Stimulated activated CD8-positive, alpha-beta memory T cell treated with anti-CD3 and anti-CD28 coated beads, Interleukin-4, amount 100 ng/mL, for 48 hours (primary cell): ENCODE measurements around the gene ATP6V0D1.
"Not testable (repeated sequence)": the region's sequence is repeated elsewhere in the genome, so short reads cannot be mapped to it uniquely, and the experiment has no call there.

Source experiments
- DNase-seq: peaks from one replicate; pipeline ENCODE4 v3.0.0-alpha.2; 2020

Gene ATP6V0D1

GRCh38 chr16:67480833-67481560, at the start of gene ATP6V0D1:
ATP6V0D1 (minus strand) TSS chr16:67481157; CDS start chr16:67481086, 71 bp downstream.
- peak; percentile 99 for DNase-seq

DNA sequence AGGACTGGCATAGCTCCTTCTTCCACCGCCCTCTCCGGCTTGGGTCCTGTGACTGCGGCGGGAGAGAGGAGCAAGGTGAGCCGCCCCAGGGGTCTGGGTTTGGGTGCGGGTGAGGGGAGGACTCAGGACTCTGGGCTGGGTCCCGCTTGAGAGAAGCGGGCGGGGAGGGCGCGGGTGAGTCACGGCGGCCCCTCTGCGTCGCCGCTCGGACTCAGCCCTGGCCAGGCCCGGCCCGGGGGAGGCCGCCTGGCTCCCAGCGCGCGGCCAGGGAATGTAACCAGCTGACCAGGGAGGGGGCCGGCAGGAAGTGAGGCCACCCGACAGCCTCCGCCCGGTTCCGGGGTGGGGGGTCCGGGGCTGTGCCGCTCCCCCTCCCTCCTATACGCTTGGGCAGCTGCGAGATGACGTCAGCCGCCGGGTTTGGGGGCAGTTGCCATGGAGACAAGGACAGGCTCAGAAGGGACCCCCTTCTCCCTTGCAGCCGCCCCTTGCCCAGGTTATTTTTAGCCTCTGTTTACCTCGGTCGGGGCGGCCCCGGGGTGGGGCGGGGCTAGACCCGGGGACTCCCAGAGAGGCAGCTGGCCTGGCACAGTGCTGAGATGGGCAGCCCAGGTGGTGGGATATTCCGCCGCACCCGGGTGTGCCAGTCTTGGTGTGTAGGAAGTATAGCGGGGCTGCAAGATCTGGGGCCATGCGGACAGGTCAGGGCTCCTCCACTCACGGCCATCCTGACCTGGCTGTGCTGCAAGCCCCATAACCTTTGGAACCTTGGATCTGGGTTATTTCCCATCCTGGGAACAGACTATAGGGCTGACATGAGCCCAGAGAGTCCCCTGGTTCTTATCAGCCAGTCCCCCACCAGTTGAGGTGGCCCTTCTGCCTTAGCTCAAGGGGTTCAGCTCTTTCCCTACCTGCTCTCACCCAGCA, 49.3 kb upstream of the ATP6V0D1 start:
- DNase-seq: no peak

DNA sequence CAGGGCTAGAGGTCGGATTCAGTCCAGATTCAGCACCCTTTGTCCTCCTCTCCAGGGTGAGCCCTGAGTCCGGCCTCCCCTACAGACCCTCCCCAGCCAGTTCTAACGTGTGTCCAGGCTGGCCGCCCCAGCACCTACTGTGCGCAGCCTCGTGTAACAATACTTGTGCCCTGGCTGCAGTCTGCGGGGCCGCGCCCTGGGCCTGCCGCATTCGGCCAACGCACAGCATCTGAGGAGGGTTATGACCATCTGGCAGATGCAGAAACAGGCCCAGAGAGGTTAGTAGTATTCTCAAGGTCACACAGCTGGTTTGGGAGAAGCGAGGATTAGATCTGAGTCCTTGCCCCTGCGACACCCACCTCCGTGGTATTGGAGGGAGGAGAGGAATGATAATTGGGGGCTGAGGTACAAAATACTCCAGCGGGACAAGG, 48.6 kb upstream of the ATP6V0D1 start:
- DNase-seq: no peak

GRCh38 chr16:67528870-67529581, 48.1 kb upstream of the ATP6V0D1 start:
- DNase-seq: peak; percentile 51

GRCh38 chr16:67528222-67528869, 47.4 kb upstream of the ATP6V0D1 start, which contains the start of gene RIPOR1:
RIPOR1 (plus strand) TSS chr16:67528829; CDS start chr16:67538447, 9,618 bp downstream.
- DNase-seq: peak; percentile 63

DNA sequence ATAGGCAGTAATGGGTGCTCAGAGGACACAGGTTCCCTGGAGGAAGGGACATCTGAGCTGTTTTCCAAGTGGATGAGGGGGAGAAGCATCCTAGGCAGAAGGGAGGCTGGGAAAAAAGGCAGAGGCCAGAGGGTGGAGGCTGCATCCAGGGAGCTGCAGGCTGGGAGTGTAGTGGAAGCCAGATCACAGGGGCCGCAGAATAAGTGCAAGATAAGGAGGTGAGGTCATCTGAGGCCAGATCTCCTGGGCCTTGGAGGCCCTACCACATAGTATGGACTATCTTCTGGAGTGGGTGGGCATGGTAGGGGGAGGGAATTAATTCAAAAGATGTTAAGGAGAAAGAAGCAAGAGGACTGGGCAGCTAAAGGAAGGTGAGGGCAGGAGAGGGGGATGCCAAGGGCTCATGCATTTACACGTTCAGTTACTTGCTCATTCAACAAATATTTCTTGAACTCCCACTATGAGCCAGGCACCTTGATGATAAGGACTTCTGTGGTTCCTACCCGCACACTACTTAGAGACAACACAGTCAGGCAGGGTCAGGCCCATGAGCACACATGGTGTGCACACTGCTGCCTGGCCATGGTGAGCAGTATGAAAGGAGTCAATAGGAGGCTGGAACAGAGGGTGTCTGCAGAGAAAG, 45.3 kb upstream of the ATP6V0D1 start:
- DNase-seq: no peak

GRCh38 chr16:67525176-67525860, 44.4 kb upstream of the ATP6V0D1 start:
- no peak for DNase-seq

DNA sequence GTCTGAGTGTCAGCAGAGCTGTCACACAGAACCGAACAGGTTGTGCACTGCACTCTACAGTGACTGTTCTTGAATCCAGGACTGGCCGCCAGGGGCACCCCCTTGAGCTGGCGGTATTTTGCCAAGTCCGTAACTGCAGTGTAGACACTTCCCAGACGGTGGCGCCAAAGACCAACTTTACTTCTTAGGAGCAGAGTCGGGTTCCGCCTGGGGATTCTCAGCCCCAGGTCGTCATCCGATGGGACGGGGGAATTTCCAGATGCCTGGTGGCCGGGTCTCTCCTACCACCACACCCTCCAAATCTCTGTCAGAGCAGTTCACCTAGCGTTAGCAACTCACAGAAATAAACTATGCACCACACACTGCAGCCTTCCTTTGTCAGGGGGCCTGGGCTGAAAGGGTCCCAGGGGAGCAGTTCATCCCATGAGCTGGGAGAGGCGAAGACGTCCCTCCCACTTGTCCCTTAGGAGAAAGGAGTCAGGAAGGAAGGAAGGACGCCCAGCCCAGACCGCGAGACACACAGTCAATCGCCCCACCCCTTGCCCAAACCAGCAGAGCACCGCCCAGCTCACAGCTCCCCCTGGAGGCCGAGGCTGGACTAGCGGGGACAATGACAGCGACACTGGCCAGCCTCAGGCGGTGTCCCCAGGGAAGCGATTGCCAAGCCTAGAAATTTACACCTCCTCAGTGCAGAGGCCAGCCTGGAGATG, 40.3 kb upstream of the ATP6V0D1 start:
- DNase-seq: peak; percentile 99

DNA sequence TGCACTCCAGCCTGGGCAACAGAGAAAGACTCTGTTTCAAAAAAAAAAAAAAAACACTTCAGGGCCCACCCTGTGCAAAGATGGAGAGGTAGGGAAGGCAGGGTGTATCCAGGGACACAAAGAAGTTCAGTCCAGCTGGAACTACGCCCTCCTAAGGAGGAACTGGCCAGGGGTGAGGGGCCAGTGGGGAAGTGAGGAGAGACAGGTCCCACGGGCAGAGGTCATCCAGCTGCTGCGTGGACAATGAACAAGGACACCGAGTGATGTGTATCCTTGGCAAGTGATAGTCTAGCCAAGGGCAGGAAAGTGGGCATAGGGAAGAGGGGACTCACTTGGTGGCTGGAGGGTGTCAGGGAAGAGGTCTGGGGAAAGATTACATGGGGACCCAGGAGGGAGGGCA, 38.3 kb upstream of the ATP6V0D1 start:
- DNase-seq: no peak

DNA sequence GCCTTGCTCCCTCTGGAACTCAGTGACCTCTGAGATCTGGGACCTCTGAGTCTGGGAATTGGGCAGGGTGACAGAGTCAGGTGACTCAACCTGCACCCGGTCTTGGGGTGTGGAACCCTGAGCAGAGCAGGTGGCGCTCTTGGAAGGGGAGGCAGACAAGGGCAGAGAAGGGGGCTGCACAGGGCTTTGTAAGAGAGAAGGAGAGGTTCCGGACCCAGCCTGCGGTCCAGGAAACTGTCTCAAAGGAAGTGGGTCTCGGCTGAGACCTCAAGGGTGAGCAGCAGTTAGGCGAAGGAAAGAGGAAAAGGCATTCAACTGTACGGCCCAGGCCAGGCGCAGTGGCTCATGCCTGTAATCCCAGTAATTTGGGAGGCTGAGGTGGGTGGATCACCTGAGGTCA, 37.7 kb upstream of the ATP6V0D1 start:
- no peak for DNase-seq

GRCh38 chr16:67517661-67518423, 36.9 kb upstream of the ATP6V0D1 start:
- no peak for DNase-seq

GRCh38 chr16:67517155-67517445, 36.1 kb upstream of the ATP6V0D1 start:
- no peak for DNase-seq

- no peak for DNase-seq
Measured at GRCh38 chr16:67516296-67517154, 35.6 kb upstream of the ATP6V0D1 start.

DNA sequence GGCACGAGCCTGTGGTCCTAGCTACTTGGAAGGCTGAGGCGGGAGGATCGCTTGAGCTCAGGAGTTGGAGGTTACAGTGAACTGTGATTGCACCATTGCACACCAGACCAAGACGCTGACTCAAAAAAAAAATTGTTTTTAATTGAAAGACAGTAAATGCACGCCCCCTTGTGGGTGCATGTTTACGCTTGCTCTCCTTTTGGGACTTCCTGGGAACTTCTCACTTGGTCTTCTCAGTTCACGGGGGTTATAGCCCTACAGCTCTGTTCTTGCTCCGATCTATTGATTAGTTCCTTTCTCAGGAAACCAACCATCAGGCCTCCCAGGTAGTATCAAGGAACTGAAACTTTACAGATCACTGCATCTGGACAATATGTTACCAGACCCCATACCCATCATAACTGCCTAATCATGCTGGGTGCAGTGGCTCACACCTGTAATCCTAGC, 33.4 kb upstream of the ATP6V0D1 start:
- DNase-seq: peak; percentile 86

GRCh38 chr16:67513892-67514291, 32.9 kb upstream of the ATP6V0D1 start:
- DNase-seq: not testable (repeated sequence)

DNA sequence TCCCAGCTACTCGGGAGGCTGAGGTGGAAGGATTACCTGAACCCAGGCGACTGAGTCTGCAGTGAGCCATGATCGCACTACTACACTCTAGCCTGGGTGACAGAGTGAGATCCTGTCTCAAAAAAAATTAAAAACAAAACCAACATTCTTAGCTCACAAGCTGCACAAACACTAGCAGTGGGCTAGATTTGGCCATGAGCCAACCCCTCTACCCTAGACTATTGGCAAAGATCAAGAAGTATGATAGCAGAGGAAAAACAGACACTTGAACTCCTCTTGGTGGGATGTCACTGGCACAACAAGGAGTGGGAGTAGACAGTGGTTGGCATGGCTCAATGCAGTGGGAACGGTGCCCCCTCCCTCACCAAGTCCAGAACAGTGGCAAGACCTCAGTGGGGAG, 28.1 kb upstream of the ATP6V0D1 start:
- DNase-seq: no peak

DNA sequence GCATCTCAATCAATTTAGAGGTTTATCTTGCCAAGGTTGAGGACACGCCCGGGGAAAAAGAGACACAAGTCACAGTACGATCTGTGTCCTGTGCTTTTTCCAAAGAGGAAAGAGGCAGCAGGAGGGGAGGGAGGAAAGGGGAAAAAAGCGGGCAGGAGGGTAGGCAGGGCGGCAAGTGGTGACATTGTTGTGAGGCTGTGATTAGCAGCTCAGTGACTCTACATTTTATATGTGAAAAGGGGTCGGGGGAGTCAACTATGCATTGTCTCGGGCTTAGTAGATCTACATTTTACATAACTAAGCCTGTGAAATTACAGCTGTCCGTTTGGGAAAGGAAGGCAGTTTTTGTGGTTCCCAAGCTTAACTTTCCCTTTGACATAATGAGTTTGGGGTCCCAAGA, 25.5 kb upstream of the ATP6V0D1 start:
- DNase-seq: no peak

DNA sequence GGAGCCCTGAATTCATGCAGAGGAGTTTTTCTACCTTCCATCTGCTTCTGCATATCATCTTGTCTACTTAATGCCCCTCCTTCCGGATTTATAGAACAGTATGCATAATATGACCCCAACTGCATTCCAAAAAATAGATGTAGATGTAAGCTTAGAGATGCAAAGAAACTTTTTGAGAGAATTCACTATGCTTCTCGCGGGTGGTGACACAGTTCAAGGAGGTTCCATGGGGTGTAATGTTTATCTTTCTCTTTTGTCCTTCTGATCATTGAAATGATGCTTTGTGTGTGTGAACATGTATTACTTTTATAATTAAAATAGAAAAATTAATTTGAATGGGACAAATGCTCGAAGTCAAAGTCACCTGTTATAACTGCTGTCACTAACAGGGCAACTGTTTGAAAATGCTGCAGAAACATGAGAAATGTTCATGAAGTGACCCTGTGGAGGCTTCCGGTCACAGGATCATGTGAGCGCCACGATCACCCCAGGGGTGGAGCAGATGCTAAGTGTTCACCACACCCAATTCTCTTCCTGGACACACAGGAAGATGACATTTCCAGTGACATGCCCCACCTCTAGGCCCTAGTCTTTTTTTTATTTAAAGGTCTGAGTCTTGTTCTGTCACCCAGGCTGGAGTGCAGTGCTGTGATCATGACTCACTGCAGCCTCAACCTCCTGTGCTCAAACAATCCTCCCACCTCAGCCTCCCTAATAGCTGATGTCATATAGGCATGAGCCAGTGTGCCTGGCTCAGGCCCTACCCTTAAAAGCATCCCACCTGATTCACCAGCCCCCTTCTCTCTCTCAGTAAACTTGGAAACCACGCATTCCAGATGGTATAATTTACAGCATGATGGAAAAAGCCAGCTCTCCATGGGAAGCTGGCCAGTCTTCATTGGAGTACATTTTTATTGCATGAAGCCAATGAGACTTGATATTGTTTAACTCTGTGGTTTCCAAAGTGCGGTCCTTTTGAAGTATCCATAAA, 23.4 kb upstream of the ATP6V0D1 start:
- DNase-seq: peak; percentile 44
